Spleen (tissue), 11 donors: Measurements from ENCODE around the gene ARID5B. TPM values are rescaled to one million over a fixed set of nuclear protein-coding genes. Genes with fewer than 3 reads are reported as not detected.

Experiments
- DNase-seq: peaks from one replicate; pipeline ENCODE4 v3.0.0-alpha.2; 2020
- H3K27ac ChIP-seq, 8 donors: fragments of 200-600 bp; sonication (generic) in 7 of 8; 1 replicate in 4 of 8; 2 replicates in 4 of 8; pipeline versions ENCODE4 v1.5.0 to v1.8.0; 2016 to 2021; ENCODE audit warnings: inconsistent platforms in 4 of 8, mild to moderate bottlenecking in 4 of 8, moderate library complexity in 1 of 8
- H3K27me3 ChIP-seq, 7 donors: fragments of 200-600 bp; sonication (generic) in 6 of 7; replicated peaks in 1 of 7; 1 replicate in 4 of 7; 2 replicates in 3 of 7; pipeline versions ENCODE4 v1.5.0 to v1.8.0; 2016 to 2021; ENCODE audit warnings: inconsistent platforms in 3 of 7, mild to moderate bottlenecking in 1 of 7
- H3K36me3 ChIP-seq, 6 donors: fragments of 200-600 bp; sonication (generic) in 5 of 6; 1 replicate in 4 of 6; 2 replicates in 2 of 6; pipeline versions ENCODE4 v1.5.0 to v1.8.0; 2016 to 2021; ENCODE audit warnings: inconsistent platforms in 2 of 6
- H3K4me1 ChIP-seq, 6 donors: fragments of 200-600 bp; sonication (generic) in 5 of 6; 1 replicate in 3 of 6; 2 replicates in 3 of 6; pipeline versions ENCODE4 v1.5.0 to v1.8.0; 2016 to 2021; ENCODE audit warnings: inconsistent platforms in 3 of 6
- H3K4me3 ChIP-seq, 8 donors: fragments of 200-600 bp; sonication (generic) in 7 of 8; 1 replicate in 4 of 8; 2 replicates in 4 of 8; pipeline versions ENCODE4 v1.5.0 to v1.8.0; 2016 to 2021; ENCODE audit warnings: inconsistent platforms in 4 of 8, mild to moderate bottlenecking in 4 of 8, moderate library complexity in 2 of 8
- H3K9me3 ChIP-seq, 8 donors: fragments of 200-600 bp; sonication (generic) in 7 of 8; 1 replicate in 4 of 8; 2 replicates in 4 of 8; pipeline versions ENCODE4 v1.5.0 to v1.8.0; 2016 to 2021; ENCODE audit warnings: inconsistent platforms in 4 of 8
- POLR2A ChIP-seq, 3 donors: fragments of 450-650 bp; IDR thresholded peaks; one replicate each; pipeline ENCODE4 v1.5.1; 2017; ENCODE audit warnings: antibody characterized with exemption in 3 of 3, mild to moderate bottlenecking in 1 of 3
- POLR2AphosphoS5 ChIP-seq, 3 donors: sonication (generic); formaldehyde crosslinking; IDR thresholded peaks; one replicate each; pipeline ENCODE4 v1.5.1; 2017; ENCODE audit warnings: antibody characterized with exemption in 3 of 3
- WGBS, 5 donors: extraction: QIAGEN DNeasy Blood & Tissue Kit in 3 of 5; methylation state at CpG; one replicate each; pipeline versions ENCODE4 v1.1.5 to v1.1.7; 2013 to 2018; 5-methylcytosine and 5-hydroxymethylcytosine counted together
- intact Hi-C: fragments of 100-400 bp; cut with DNase I; formaldehyde crosslinking; loops from one replicate; pipeline ENCODE4 v1.15.0; 2023; ENCODE audit warnings: low total_unique reads
- polyA plus RNA-seq, 3 donors: library from polyadenylated mRNA; stranded (reverse); fragments of 200-250 nt; gene quantifications; one replicate each; pipeline ENCODE4 v1.2.1, GENCODE V29; 2013
- total RNA-seq, 7 donors: library from RNA; depleted of rRNA in 3 of 7; stranded (reverse); fragments of >200 nt in 3 of 7; fragmentation: NEBNext Ultra II Directional in 4 of 7; extraction: Animal tissue kit (Norgen Biotek cat#: 25700) in 4 of 7; gene quantifications; one replicate each; pipeline versions ENCODE4 v1.1.0 to v1.2.1, GENCODE V29; 2016 to 2021
- TF ChIP-seq, protein P1 (sequence below), 11 experiments: fragments of 200-600 bp in 7 of 11; fragments of 450-650 bp in 4 of 11; sonication (generic) in 4 of 11; IDR thresholded peaks in 8 of 11; conservative IDR thresholded peaks in 3 of 11; 1 replicate in 7 of 11; 2 replicates in 4 of 11; pipeline versions ENCODE4 v1.4.0 to v1.8.0; 2016 to 2021; ENCODE audit warnings: antibody characterized with exemption in 11 of 11, inconsistent platforms in 4 of 11, mild to moderate bottlenecking in 1 of 11
- donor health status: healthy with polysubstance abuse.
- donor health status: DM: no; HTN: no; CAD: no; lungs with moderate emphysema.
- donor health status: DM: no; HTN: no; CAD: no.
- donor health status: Bipolar disorder and iron deficiency.
- donor health status: healthy.
- donor health status: DM: no; HTN: no; CAD: no.
- donor health status: DM: yes; HTN: yes; CAD: no.

The ARID5B gene
- total and polyA plus RNA-seq, 10 donors: 5.6 to 70.7 (median 46.2) TPM

- H3K27ac ChIP-seq: no peak overlapping the region
- no peaks in the 10 kb centered on the region for H3K4me1 ChIP-seq
- intact Hi-C loops: no loop called here
- H3K36me3 ChIP-seq: no peaks in the 10 kb centered on the region
- no peaks in the 10 kb centered on the region for H3K9me3 ChIP-seq
- no peaks in the 10 kb centered on the region for H3K27me3 ChIP-seq
- no peak overlapping the region for H3K4me3 ChIP-seq
- no peak for DNase-seq
- no peak for TF ChIP-seq POLR2A (IDR thresholded peaks at IDR 0.05)
- TF ChIP-seq POLR2AphosphoS5 (IDR thresholded peaks at IDR 0.05): no peak
- TF ChIP-seq, protein P1, sequence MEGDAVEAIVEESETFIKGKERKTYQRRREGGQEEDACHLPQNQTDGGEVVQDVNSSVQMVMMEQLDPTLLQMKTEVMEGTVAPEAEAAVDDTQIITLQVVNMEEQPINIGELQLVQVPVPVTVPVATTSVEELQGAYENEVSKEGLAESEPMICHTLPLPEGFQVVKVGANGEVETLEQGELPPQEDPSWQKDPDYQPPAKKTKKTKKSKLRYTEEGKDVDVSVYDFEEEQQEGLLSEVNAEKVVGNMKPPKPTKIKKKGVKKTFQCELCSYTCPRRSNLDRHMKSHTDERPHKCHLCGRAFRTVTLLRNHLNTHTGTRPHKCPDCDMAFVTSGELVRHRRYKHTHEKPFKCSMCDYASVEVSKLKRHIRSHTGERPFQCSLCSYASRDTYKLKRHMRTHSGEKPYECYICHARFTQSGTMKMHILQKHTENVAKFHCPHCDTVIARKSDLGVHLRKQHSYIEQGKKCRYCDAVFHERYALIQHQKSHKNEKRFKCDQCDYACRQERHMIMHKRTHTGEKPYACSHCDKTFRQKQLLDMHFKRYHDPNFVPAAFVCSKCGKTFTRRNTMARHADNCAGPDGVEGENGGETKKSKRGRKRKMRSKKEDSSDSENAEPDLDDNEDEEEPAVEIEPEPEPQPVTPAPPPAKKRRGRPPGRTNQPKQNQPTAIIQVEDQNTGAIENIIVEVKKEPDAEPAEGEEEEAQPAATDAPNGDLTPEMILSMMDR (IDR thresholded peaks at IDR 0.05 in 8 of 11, conservative IDR thresholded peaks at IDR 0.05 in 3 of 11): no peak
Measured at GRCh38 chr10:61878740-61879068, 22.8 kb upstream of the ARID5B start.

DNA sequence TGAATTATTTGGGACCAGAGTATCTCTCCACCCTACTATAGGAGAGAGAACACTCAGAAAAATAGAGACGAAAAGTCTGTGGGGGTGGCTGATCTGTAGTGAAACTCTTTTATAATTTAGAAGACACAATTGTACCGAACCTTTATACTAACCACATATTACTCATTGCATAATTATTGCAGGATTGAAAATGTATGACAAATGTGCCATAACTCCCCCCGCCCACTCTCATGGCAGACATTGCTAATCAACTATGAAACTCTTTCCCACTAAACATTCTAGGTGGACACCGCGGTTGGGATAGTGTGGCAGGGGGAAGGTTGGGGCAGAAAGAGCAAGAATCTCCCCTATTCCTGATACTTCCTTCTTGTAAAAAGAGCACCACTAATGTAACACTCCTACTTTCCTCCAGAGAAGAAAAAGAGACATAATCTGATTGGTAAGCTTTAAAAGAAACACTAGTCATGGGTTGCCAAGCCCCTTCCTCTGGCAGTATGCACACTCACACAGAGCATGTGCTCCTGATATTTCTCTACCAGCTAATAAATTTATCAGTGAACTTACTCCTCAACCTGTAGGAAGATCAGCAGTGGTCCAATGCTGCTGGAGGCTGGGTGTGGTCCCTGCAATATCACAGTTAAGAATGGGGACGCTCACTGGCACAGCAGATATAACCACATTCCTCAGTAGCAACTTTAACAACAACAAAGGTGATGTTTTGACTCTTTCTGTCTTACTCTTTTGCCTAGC, 18.7 kb upstream of the ARID5B start:
- Histone ChIP-seq H3K36me3 (no peaks in the 10 kb centered on the region), H3K27ac (no peak overlapping the region), H3K27me3 (no peaks in the 10 kb centered on the region), H3K9me3 (no peaks in the 10 kb centered on the region), H3K4me3 (no peak overlapping the region), H3K4me1 (no peaks in the 10 kb centered on the region)
- TF ChIP-seq, protein P1 (IDR thresholded peaks at IDR 0.05 in 8 of 11, conservative IDR thresholded peaks at IDR 0.05 in 3 of 11): no peak
- no peak for TF ChIP-seq POLR2AphosphoS5 (IDR thresholded peaks at IDR 0.05)
- no peak for TF ChIP-seq POLR2A (IDR thresholded peaks at IDR 0.05)
- 76 to 88% (median 81%) methylated on average over 6 of the region's 6 CpGs for WGBS, 5 donors
- DNase-seq: no peak
- intact Hi-C loops: no loop called here

GRCh38 chr10:61883371-61884025, 18.0 kb upstream of the ARID5B start:
- no peaks in the 10 kb centered on the region for H3K9me3 ChIP-seq
- intact Hi-C loops: no loop called here
- no peak overlapping the region for H3K4me3 ChIP-seq
- WGBS, 5 donors: 82 to 86% (median 85%) methylated on average over 7 of the region's 7 CpGs
- TF ChIP-seq, protein P1 (IDR thresholded peaks at IDR 0.05 in 8 of 11, conservative IDR thresholded peaks at IDR 0.05 in 3 of 11): no peak
- TF ChIP-seq POLR2A (IDR thresholded peaks at IDR 0.05): no peak
- no peak for TF ChIP-seq POLR2AphosphoS5 (IDR thresholded peaks at IDR 0.05)
- H3K27ac ChIP-seq: no peak overlapping the region
- H3K27me3 ChIP-seq: no peaks in the 10 kb centered on the region
- no peaks in the 10 kb centered on the region for H3K4me1 ChIP-seq
- no peak for DNase-seq
- no peaks in the 10 kb centered on the region for H3K36me3 ChIP-seq

DNA sequence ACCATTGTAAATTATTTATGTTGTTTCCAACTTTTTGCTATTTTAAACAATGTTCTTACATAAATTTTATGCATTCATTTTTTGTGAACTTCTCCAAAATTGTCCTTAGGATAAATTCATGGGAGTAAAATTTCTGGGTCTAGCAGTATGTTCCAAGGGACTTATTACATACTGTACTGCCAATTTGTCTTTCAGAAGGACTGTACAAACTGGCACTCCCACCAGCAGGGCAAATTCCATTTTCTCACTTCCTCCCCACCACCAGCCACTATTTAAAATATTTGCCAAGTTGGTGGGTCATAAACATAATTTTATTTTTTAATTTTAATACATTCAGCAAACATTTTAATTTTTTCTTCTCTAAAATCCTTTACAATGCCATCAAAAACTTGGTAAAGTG, 13.7 kb upstream of the ARID5B start:
- no peak overlapping the region for H3K27ac ChIP-seq
- no peaks in the 10 kb centered on the region for H3K9me3 ChIP-seq
- TF ChIP-seq, protein P1 (IDR thresholded peaks at IDR 0.05 in 8 of 11, conservative IDR thresholded peaks at IDR 0.05 in 3 of 11): no peak
- TF ChIP-seq POLR2AphosphoS5 (IDR thresholded peaks at IDR 0.05): no peak
- TF ChIP-seq POLR2A (IDR thresholded peaks at IDR 0.05): no peak
- H3K4me3 ChIP-seq: no peak overlapping the region
- no peak for DNase-seq
- no peaks in the 10 kb centered on the region for H3K27me3 ChIP-seq
- intact Hi-C loops: no loop called here
- H3K36me3 ChIP-seq: no peaks in the 10 kb centered on the region
- H3K4me1 ChIP-seq: no peaks in the 10 kb centered on the region
